Activated T-cell treated with anti-CD3 and anti-CD28 coated beads, Interleukin-2, amount 50 U/mL, for 24 hours (primary cell): ENCODE data around the gene HS3ST4.

ENCODE experiments used
- DNase-seq: peaks from one replicate; pipeline ENCODE4 v3.0.0-alpha.2; 2020
- H3K27ac Mint-ChIP-seq: 2 replicates; pipeline ENCODE4 v1.8.0; 2020; ENCODE audit warnings: mild to moderate bottlenecking, mixed read lengths
- H3K27me3 Mint-ChIP-seq: 2 replicates; pipeline ENCODE4 v1.8.0; 2020; ENCODE audit warnings: mixed read lengths
- H3K36me3 Mint-ChIP-seq: 2 replicates; pipeline ENCODE4 v1.8.0; 2020; ENCODE audit warnings: low read depth, mixed read lengths
- H3K4me1 Mint-ChIP-seq: 2 replicates; pipeline ENCODE4 v1.8.0; 2020; ENCODE audit warnings: low read depth, mixed read lengths
- H3K4me3 Mint-ChIP-seq: 2 replicates; pipeline ENCODE4 v1.8.0; 2020; ENCODE audit warnings: mild to moderate bottlenecking, moderate library complexity, mixed read lengths
- H3K9me3 Mint-ChIP-seq: 2 replicates; pipeline ENCODE4 v1.8.0; 2020; ENCODE audit warnings: mixed read lengths

Gene HS3ST4

DNA sequence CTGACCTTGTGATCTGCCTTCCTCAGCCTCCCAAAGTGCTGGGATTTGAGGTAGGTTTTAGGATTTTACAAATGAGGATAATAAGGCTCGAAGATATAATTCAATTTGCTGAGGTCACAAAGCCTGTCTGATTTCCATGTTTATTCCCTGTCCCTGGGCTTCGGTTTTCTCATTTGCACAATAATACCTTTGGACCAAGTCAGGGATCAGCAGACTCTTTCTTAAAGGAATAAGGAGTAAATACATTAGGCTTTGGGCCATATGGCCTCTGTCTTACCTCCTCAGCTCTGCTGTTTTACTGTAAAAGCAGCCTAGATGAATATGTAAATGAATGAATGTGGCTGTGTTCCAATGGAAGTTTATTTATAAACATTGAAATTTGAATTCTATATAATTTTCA lies 442.8 kb downstream of the HS3ST4 start:
- Mint-ChIP-seq H3K4me3 (no peak overlapping the region), H3K36me3 (no peaks in the 10 kb centered on the region), H3K4me1 (no peaks in the 10 kb centered on the region), H3K9me3 (no peaks in the 10 kb centered on the region), H3K27ac (no peak overlapping the region), H3K27me3 (peaks cover 16% of the 10 kb centered on the region)
- DNase-seq, result no peak

- Mint-ChIP-seq H3K27ac (no peak overlapping the region), H3K9me3 (no peaks in the 10 kb centered on the region), H3K27me3 (peaks cover 4% of the 10 kb centered on the region), H3K4me1 (no peaks in the 10 kb centered on the region), H3K4me3 (no peak overlapping the region), H3K36me3 (no peaks in the 10 kb centered on the region)
- no peak for DNase-seq
Observed at GRCh38 chr16:26137956-26138355, 446.2 kb downstream of the HS3ST4 start.

GRCh38 chr16:26139091-26139490 lies 447.3 kb downstream of the HS3ST4 start:
- H3K27ac Mint-ChIP-seq, result no peak overlapping the region
- H3K4me3 Mint-ChIP-seq, result no peak overlapping the region
- no peaks in the 10 kb centered on the region for H3K36me3 Mint-ChIP-seq
- H3K27me3 Mint-ChIP-seq, result no peaks in the 10 kb centered on the region
- DNase-seq, result no peak
- no peaks in the 10 kb centered on the region for H3K4me1 Mint-ChIP-seq
- H3K9me3 Mint-ChIP-seq, result no peaks in the 10 kb centered on the region

- Mint-ChIP-seq H3K4me1 (no peaks in the 10 kb centered on the region), H3K36me3 (no peaks in the 10 kb centered on the region), H3K27ac (no peak overlapping the region), H3K4me3 (no peak overlapping the region), H3K27me3 (no peaks in the 10 kb centered on the region), H3K9me3 (no peaks in the 10 kb centered on the region)
- no peak for DNase-seq
Observed at GRCh38 chr16:26139884-26140283, 448.1 kb downstream of the HS3ST4 start.

GRCh38 chr16:26149364-26150190 lies 457.8 kb downstream of the HS3ST4 start:
- DNase-seq, result no peak
- Mint-ChIP-seq H3K4me1 (no peaks in the 10 kb centered on the region), H3K36me3 (no peaks in the 10 kb centered on the region), H3K9me3 (no peaks in the 10 kb centered on the region), H3K4me3 (no peak overlapping the region), H3K27ac (no peak overlapping the region), H3K27me3 (peaks cover 2% of the 10 kb centered on the region)

DNA sequence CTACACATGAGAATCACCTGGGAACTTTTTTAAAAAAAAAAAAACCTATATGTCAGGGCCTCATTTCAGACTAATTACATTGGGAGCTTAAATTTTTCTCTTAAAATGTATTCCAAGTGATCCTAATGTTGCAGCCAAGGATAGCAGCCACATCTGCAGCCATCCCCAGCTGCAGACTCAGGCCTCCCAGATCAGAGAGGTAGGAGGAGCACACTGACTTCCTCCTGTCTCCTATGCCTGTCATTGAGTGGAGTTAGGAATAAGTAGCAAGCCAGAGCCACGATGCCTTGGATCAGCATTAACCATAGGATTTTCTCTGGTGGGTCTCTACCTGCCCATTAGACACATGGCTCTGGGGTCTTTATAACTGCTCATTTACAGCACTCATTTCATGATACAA lies 463.5 kb downstream of the HS3ST4 start:
- Mint-ChIP-seq H3K4me3 (no peak overlapping the region), H3K27ac (no peak overlapping the region), H3K9me3 (no peaks in the 10 kb centered on the region), H3K27me3 (no peaks in the 10 kb centered on the region), H3K4me1 (no peaks in the 10 kb centered on the region), H3K36me3 (no peaks in the 10 kb centered on the region)
- no peak for DNase-seq

DNA sequence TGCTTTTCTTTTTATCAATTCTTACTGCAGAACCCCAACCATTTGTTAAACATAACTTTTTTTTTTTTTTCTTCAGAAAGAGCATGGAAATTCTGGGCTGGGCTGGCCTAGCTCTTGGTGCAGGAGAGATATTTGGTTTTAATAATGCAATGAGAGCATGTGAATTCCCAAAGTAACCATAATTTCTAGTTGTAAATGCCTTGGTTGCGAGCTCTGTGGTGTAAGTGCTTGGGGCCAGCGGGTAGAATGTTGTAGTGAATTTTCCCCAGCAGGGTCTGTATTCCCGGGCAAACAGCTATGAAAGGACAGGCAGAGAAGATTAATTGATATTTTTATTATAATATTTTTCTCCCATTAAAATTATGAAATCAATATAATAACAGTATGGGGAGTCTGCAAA lies 465.6 kb downstream of the HS3ST4 start:
- Mint-ChIP-seq H3K9me3 (no peaks in the 10 kb centered on the region), H3K27me3 (no peaks in the 10 kb centered on the region), H3K27ac (no peak overlapping the region), H3K4me3 (no peak overlapping the region), H3K36me3 (no peaks in the 10 kb centered on the region), H3K4me1 (no peaks in the 10 kb centered on the region)
- no peak for DNase-seq

DNA sequence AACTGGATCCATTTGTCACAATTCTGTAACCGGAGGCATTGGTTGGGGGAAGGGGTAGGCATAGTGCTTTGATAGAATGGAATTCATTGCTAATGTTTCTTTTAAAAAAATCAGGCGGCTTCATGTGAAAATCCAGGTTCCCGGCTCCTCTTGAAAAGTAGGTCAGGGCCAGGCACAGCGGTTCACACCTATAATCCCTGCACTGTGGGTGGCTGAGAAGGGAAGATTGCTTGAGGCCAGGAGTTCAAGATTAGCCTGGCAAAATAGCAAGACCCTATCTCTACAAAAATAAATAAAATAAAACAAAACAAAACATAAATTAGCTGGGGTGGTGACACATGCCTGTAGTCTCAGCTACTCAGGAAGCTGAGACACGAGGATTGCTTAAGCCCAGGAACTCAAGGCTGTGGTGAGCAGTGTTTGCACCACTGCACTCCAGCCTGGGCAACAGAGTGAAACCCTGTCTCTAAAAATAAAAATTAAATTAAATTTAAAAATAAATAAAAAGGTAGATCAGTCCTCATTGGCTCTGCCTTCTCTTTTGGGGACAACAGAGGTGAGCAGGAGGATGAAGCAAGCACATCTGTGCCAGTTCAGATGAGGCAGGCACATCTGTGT lies 466.5 kb downstream of the HS3ST4 start:
- H3K27me3 Mint-ChIP-seq, result no peaks in the 10 kb centered on the region
- H3K27ac Mint-ChIP-seq, result no peak overlapping the region
- H3K4me1 Mint-ChIP-seq, result no peaks in the 10 kb centered on the region
- no peaks in the 10 kb centered on the region for H3K36me3 Mint-ChIP-seq
- no peak overlapping the region for H3K4me3 Mint-ChIP-seq
- no peaks in the 10 kb centered on the region for H3K9me3 Mint-ChIP-seq
- DNase-seq, result no peak

DNA sequence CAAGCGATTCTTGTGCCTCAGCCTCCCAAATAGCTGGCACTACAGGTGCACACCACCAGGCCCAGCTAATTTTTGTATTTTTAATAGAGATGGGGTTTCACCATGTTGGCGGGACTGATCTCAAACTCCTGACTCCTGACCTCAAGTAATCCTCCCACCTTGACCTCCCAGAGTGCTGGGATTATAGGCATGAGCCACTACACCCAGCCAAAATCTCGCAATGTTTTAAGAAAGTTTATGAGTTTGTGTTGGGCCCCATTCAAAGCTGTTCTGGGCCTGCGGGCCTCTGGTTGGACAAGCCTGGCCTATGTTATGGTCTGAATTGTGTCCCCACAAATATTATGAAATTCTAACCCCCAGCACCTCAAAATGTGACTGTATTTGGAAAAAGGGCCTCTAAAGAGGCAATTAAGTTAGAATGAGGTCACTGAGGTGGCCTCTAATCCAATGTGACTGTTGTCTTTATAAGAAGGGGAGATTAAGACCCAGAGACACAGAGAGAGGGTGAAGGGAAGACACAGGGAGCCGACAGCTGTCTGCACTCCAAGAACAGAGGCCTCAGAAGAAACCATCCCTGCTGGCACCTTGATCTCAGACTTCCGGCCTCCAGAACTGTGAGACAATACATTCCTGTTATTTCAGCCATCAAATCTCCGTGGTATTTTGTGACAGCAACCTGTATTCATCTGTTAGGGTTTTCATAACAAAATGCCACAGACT lies 469.9 kb downstream of the HS3ST4 start:
- Mint-ChIP-seq H3K36me3 (no peaks in the 10 kb centered on the region), H3K4me3 (no peak overlapping the region), H3K27ac (no peak overlapping the region), H3K4me1 (no peaks in the 10 kb centered on the region), H3K9me3 (no peaks in the 10 kb centered on the region), H3K27me3 (peaks cover 2% of the 10 kb centered on the region)
- no peak for DNase-seq

- no peak for DNase-seq
- Mint-ChIP-seq H3K27ac (no peak overlapping the region), H3K27me3 (peaks cover 36% of the 10 kb centered on the region), H3K9me3 (peaks cover 4% of the 10 kb centered on the region), H3K4me1 (no peaks in the 10 kb centered on the region), H3K36me3 (no peaks in the 10 kb centered on the region), H3K4me3 (no peak overlapping the region)
Observed at GRCh38 chr16:26169473-26169872, 477.7 kb downstream of the HS3ST4 start.

DNA sequence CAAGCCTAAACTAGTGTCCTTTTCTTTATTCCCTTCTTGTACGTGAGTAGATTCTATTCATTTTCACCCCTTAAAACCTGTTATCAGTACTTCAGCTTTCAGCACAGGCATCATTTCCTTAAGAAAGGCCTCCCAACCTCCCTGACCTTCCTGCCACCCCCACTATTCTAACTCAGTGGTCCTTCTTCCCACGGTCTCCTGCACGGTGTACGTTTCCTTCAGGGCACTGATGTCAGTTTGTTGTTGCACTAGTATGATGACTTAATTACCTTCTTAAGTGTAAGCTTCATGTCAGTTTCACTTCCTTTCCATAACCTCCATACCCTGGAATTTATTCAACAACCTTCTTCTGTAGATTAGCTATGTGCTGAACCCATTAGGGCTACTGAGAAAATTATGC lies 484.2 kb downstream of the HS3ST4 start:
- no peak for DNase-seq
- Mint-ChIP-seq H3K4me1 (peaks cover 2% of the 10 kb centered on the region), H3K27me3 (peaks cover 18% of the 10 kb centered on the region), H3K4me3 (no peak overlapping the region), H3K36me3 (no peaks in the 10 kb centered on the region), H3K9me3 (no peaks in the 10 kb centered on the region), H3K27ac (no peak overlapping the region)

- peaks cover 2% of the 10 kb centered on the region for H3K4me1 Mint-ChIP-seq
- DNase-seq, result no peak
- no peak overlapping the region for H3K27ac Mint-ChIP-seq
- no peaks in the 10 kb centered on the region for H3K36me3 Mint-ChIP-seq
- no peaks in the 10 kb centered on the region for H3K9me3 Mint-ChIP-seq
- H3K27me3 Mint-ChIP-seq, result peaks cover 11% of the 10 kb centered on the region
- H3K4me3 Mint-ChIP-seq, result no peak overlapping the region
Observed at GRCh38 chr16:26177438-26177837, 485.7 kb downstream of the HS3ST4 start.

- Mint-ChIP-seq H3K27ac (no peak overlapping the region), H3K4me3 (no peak overlapping the region)
Observed at GRCh38 chr16:26178298-26178697, 486.5 kb downstream of the HS3ST4 start.

DNA sequence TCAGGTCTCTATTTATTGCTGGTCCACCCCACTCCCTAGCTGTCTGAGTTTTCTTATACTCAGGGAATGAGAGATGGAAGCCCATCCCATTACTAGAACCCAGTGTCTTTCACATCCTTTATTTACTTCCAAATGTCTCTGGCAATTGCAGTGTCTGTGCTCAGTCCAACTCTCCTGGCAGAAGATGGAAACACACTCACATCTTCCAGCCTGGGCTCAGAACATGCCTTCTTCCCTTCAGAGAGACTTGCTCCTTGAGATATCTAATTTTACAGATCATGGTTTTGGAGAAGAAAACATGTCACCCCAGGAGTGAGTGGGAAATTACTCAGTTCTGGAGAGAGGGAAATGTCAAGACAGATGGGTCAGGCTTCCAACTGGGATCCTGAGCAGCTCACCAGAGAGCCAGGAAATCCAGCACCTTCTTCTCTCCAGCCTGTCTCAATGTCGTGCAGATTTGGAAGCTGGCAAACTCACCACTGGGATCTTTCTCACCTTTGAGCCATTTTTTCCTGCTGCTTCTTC lies 494.4 kb downstream of the HS3ST4 start:
- no peak overlapping the region for H3K4me3 Mint-ChIP-seq
- no peak for DNase-seq
- H3K27ac Mint-ChIP-seq, result no peak overlapping the region
- H3K36me3 Mint-ChIP-seq, result no peaks in the 10 kb centered on the region
- H3K4me1 Mint-ChIP-seq, result no peaks in the 10 kb centered on the region
- H3K9me3 Mint-ChIP-seq, result no peaks in the 10 kb centered on the region
- peaks cover 26% of the 10 kb centered on the region for H3K27me3 Mint-ChIP-seq

More at GRCh38 chr16:26178298-26178697, 486.5 kb downstream of the HS3ST4 start:
- H3K9me3 Mint-ChIP-seq, result no peaks in the 10 kb centered on the region
- peaks cover 2% of the 10 kb centered on the region for H3K4me1 Mint-ChIP-seq
- DNase-seq, result no peak
- H3K36me3 Mint-ChIP-seq, result no peaks in the 10 kb centered on the region
- peaks cover 8% of the 10 kb centered on the region for H3K27me3 Mint-ChIP-seq
